ENCODE results near the gene ZNF282. TPM values are rescaled to one million over a fixed set of nuclear protein-coding genes. Genes with fewer than 3 reads are reported as not detected.
A peak's percentile ranks its signal among the peaks of the same experiment; 100 is the strongest.

Gene ZNF282
- total and polyA plus RNA-seq, 9 of the 15 experiments (the other 6 are each of a cell fraction or from before 2014, with no cell fraction given): 0.76 to 58.6 (median 17.4) TPM

- H3K9me3 ChIP-seq (replicated peaks; ENCODE audit: control insufficient read depth, insufficient read depth, low read depth, low read length): no peaks in the 10 kb centered on the region
- H3K4me1 ChIP-seq (replicated peaks in 1 of 2; ENCODE audit: control insufficient read depth in 2 of 2, insufficient read depth in 2 of 2, low read length in 2 of 2): peaks cover 3% of the 10 kb centered on the region in 2 experiments; a peak in 2 of 5 replicates
- H3K4me3 ChIP-seq: no peak overlapping the region
- H3K79me2 ChIP-seq (ENCODE audit: control insufficient read depth, insufficient read depth, low read length): no peaks in the 10 kb centered on the region
- intact Hi-C loops (cut with micrococcal nuclease): no loop called here
- H2AFZ ChIP-seq (ENCODE audit: low read depth, low read length): no peak overlapping the region
- 62% methylated on average over 4 of the region's 4 CpGs for WGBS (ENCODE audit: insufficient coverage, low coverage, missing lambda C conversion rate)
- BruUV-seq (replicated peaks): no TSS peak
- peak overlapping the region in 1 of 2 experiments; percentile 60; a peak in 1 of 4 replicates for H3K9ac ChIP-seq (ENCODE audit: insufficient read depth in 1 of 2, low read depth in 2 of 2, low read length in 2 of 2)
- ChIA-PET CTCF (ENCODE audit: low intra/inter-chr PET ratio) (no interaction called here), POLR2A (interaction anchor here (0.6 to 1.3 kb wide), 2 partner anchors 23 to 218 kb away, joined by 3 read pairs; no protein-coding TSS in a partner anchor)
- H3K27ac ChIP-seq (ENCODE audit: extremely low read depth, low read depth, low read length): no peak overlapping the region
- in situ Hi-C loops (cut with MboI): no loop called here
- no peaks in the 10 kb centered on the region for H3K27me3 ChIP-seq (ENCODE audit: control insufficient read depth in 2 of 2, insufficient read depth in 2 of 2, low read length in 2 of 2)
- H4K20me1 ChIP-seq (replicated peaks; ENCODE audit: control insufficient read depth, insufficient read depth, low read length): no peaks in the 10 kb centered on the region
- FAIRE-seq (no peak), DNase-seq (ENCODE audit: extremely low read depth in 1 of 4, low spot score in 3 of 4) (no peak), ATAC-seq (no peak)
- no peak overlapping the region for H3K4me2 ChIP-seq (ENCODE audit: insufficient read depth, low read length)
- no peaks in the 10 kb centered on the region for H3K9me1 ChIP-seq (ENCODE audit: control insufficient read depth, insufficient read depth, low read length)
- peaks cover 39% of the 10 kb centered on the region for H3K36me3 ChIP-seq (ENCODE audit: control insufficient read depth, insufficient read depth, low read length)
- TF ChIP-seq KLF6 (CRISPR knock-in tag; IDR thresholded peaks at IDR 0.05; ENCODE audit: borderline replicate concordance) (no peak), ZFX (CRISPR knock-in tag; IDR thresholded peaks at IDR 0.05) (peak; percentile 31; the same call in 1 of the 2 replicates)
Observed at GRCh38 chr7:149256568-149256967, 61.2 kb downstream of the ZNF282 start.

GRCh38 chr7:149257146-149257545 is 61.8 kb downstream of the ZNF282 start:
- Histone ChIP-seq H4K20me1 (replicated peaks; ENCODE audit: control insufficient read depth, insufficient read depth, low read length) (no peaks in the 10 kb centered on the region), H3K79me2 (ENCODE audit: control insufficient read depth, insufficient read depth, low read length) (no peaks in the 10 kb centered on the region), H3K4me2 (ENCODE audit: insufficient read depth, low read length) (no peak overlapping the region), H2AFZ (ENCODE audit: low read depth, low read length) (no peak overlapping the region), H3K9ac (ENCODE audit: insufficient read depth in 1 of 2, low read depth in 2 of 2, low read length in 2 of 2) (no peak overlapping the region), H3K27ac (ENCODE audit: extremely low read depth, low read depth, low read length) (no peak overlapping the region), H3K36me3 (ENCODE audit: control insufficient read depth, insufficient read depth, low read length) (peaks cover 33% of the 10 kb centered on the region; the same call in 2 of the 3 replicates), H3K27me3 (ENCODE audit: control insufficient read depth in 2 of 2, insufficient read depth in 2 of 2, low read length in 2 of 2) (no peaks in the 10 kb centered on the region), H3K9me3 (replicated peaks; ENCODE audit: control insufficient read depth, insufficient read depth, low read depth, low read length) (no peaks in the 10 kb centered on the region), H3K4me1 (replicated peaks in 1 of 2; ENCODE audit: control insufficient read depth in 2 of 2, insufficient read depth in 2 of 2, low read length in 2 of 2) (peaks cover 3 to 9% of the 10 kb centered on the region in 2 experiments; a peak in 2 of 5 replicates), H3K9me1 (ENCODE audit: control insufficient read depth, insufficient read depth, low read length) (no peaks in the 10 kb centered on the region), H3K4me3 (no peak overlapping the region)
- DNase-seq (ENCODE audit: extremely low read depth in 1 of 4, low spot score in 3 of 4): no peak
- in situ Hi-C loops (cut with MboI) (no loop called here), intact Hi-C loops (cut with micrococcal nuclease) (no loop called here)
- ATAC-seq: no peak
- BruUV-seq (replicated peaks): no TSS peak
- FAIRE-seq: no peak
- 53% methylated on average over 2 of the region's 2 CpGs for WGBS (ENCODE audit: insufficient coverage, low coverage, missing lambda C conversion rate)
- ChIA-PET POLR2A (interaction anchor here (0.7 to 1.3 kb wide), 2 partner anchors 24 to 238 kb away, joined by 3 read pairs; no protein-coding TSS in a partner anchor), CTCF (ENCODE audit: low intra/inter-chr PET ratio) (no interaction called here)
- TF ChIP-seq RCOR1 (IDR thresholded peaks at IDR 0.05; ENCODE audit: borderline replicate concordance in 1 of 2, low read depth in 2 of 2, low read length in 2 of 2) (no peak), HNRNPL (IDR thresholded peaks at IDR 0.05; ENCODE audit: low read depth, low read length) (no peak), NR4A1 (CRISPR knock-in tag; IDR thresholded peaks at IDR 0.05) (no peak), NR4A1 (tag; IDR thresholded peaks at IDR 0.05) (no peak), SNIP1 (IDR thresholded peaks at IDR 0.05; ENCODE audit: low read depth) (no peak), CREB3L1 (IDR thresholded peaks at IDR 0.05; ENCODE audit: borderline replicate concordance, low read depth) (no peak), ZFP91 (CRISPR knock-in tag; IDR thresholded peaks at IDR 0.05) (no peak), U2AF2 (optimal IDR thresholded peaks at IDR 0.05; ENCODE audit: low read depth, low read length) (no peak), PURB (CRISPR knock-in tag; IDR thresholded peaks at IDR 0.05; ENCODE audit: low read depth) (no peak), FOXM1 (IDR thresholded peaks at IDR 0.05; ENCODE audit: low read depth) (no peak), FOXM1 (CRISPR knock-in tag; IDR thresholded peaks at IDR 0.05; ENCODE audit: low read depth) (no peak), PTBP1 (IDR thresholded peaks at IDR 0.05; ENCODE audit: low read depth, low read length) (no peak)
